GM11168 (cell line): ENCODE results near the gene ACTL7B.
"Not testable (repeated sequence)": the region's sequence is repeated elsewhere in the genome, so short reads cannot be mapped to it uniquely, and the experiment has no call there.

Source experiments
- in situ Hi-C: fragments of 300-500 bp; cut with MboI; formaldehyde crosslinking; loops from one replicate; pipeline ENCODE4 v1.12.0; 2022; ENCODE audit warnings: low sequenced_read_pairs; ENCODE audit not compliant: unreplicated experiment

ACTL7B gene

GRCh38 chr9:108855888-108856287 lies at the start of gene ACTL7B:
ACTL7B (minus strand) TSS chr9:108855986; CDS start chr9:108855930, 56 bp downstream.
- in situ Hi-C loops = no loop called here

GRCh38 chr9:108905494-108905893 lies 49.7 kb upstream of the ACTL7B start:
- in situ Hi-C loops = no loop called here

- in situ Hi-C loops = no loop called here
Measured at GRCh38 chr9:108904161-108904560, 48.4 kb upstream of the ACTL7B start.

GRCh38 chr9:108903420-108904103 lies 47.8 kb upstream of the ACTL7B start:
- in situ Hi-C loops = no loop called here

- in situ Hi-C loops = no loop called here
Measured at GRCh38 chr9:108900176-108900575, 44.4 kb upstream of the ACTL7B start.

GRCh38 chr9:108899023-108899695 lies 43.4 kb upstream of the ACTL7B start:
- in situ Hi-C loops = not testable (repeated sequence)

- in situ Hi-C loops = no loop called here
Measured at GRCh38 chr9:108897324-108898096, 41.7 kb upstream of the ACTL7B start.

GRCh38 chr9:108894225-108894997 lies 38.6 kb upstream of the ACTL7B start:
- in situ Hi-C loops = no loop called here

GRCh38 chr9:108889649-108890067 lies 33.9 kb upstream of the ACTL7B start:
- in situ Hi-C loops = no loop called here

- in situ Hi-C loops = not testable (repeated sequence)
Measured at GRCh38 chr9:108886594-108887271, 30.9 kb upstream of the ACTL7B start.

GRCh38 chr9:108885643-108886348 lies 30.0 kb upstream of the ACTL7B start:
- in situ Hi-C loops = no loop called here

- in situ Hi-C loops = no loop called here
Measured at GRCh38 chr9:108884701-108885100, 28.9 kb upstream of the ACTL7B start.

- in situ Hi-C loops = no loop called here
Measured at GRCh38 chr9:108883085-108883484, 27.3 kb upstream of the ACTL7B start.

GRCh38 chr9:108882052-108882888 lies 26.5 kb upstream of the ACTL7B start:
- in situ Hi-C loops = no loop called here

- in situ Hi-C loops = no loop called here
Measured at GRCh38 chr9:108880738-108881316, 25.0 kb upstream of the ACTL7B start.

GRCh38 chr9:108877524-108877923 lies 21.7 kb upstream of the ACTL7B start:
- in situ Hi-C loops = no loop called here

- in situ Hi-C loops = no loop called here
Measured at GRCh38 chr9:108876425-108876824, 20.6 kb upstream of the ACTL7B start.
